GM06990 (cell line): ENCODE data around the gene EFNA1.

Experiments
- DNase-seq: peaks from one replicate; pipeline ENCODE4 v3.0.0-alpha.2; 2011; ENCODE audit not compliant: insufficient read length; ENCODE audit errors: extremely low read depth
- H3K27me3 ChIP-seq: replicated peaks from 2 replicates; pipeline ENCODE4 v1.6.0; 2011; ENCODE audit warnings: low read length; ENCODE audit not compliant: control insufficient read depth, insufficient read depth
- H3K36me3 ChIP-seq: 2 replicates; pipeline ENCODE4 v1.5.1; 2011; ENCODE audit warnings: low read length; ENCODE audit not compliant: control insufficient read depth, insufficient read depth
- H3K4me3 ChIP-seq: replicated peaks from 2 replicates; pipeline ENCODE4 v1.5.1; 2011; ENCODE audit warnings: low read depth, mild to moderate bottlenecking, control low read depth, low read length
- CTCF ChIP-seq: IDR thresholded peaks from 2 replicates; pipeline ENCODE4 v1.5.1; 2011; ENCODE audit warnings: low read length, control low read depth, mild to moderate bottlenecking, inconsistent platforms; ENCODE audit not compliant: insufficient read depth, poor library complexity, severe bottlenecking

Gene EFNA1

GRCh38 chr1:155120253-155120652, 7.4 kb upstream of the EFNA1 start:
- DNase-seq: no peak
- Histone ChIP-seq H3K4me3 (no peak overlapping the region), H3K36me3 (no peaks in the 10 kb centered on the region), H3K27me3 (no peaks in the 10 kb centered on the region; the same call in 1 of the 2 replicates)
- TF ChIP-seq CTCF: no peak

- no peak for TF ChIP-seq CTCF
- Histone ChIP-seq H3K4me3 (no peak overlapping the region), H3K27me3 (no peaks in the 10 kb centered on the region; the same call in 1 of the 2 replicates), H3K36me3 (no peaks in the 10 kb centered on the region)
- DNase-seq: no peak
These were observed 6.4 kb upstream of the EFNA1 start for GRCh38 chr1:155121249-155121648.

- Histone ChIP-seq H3K36me3 (no peaks in the 10 kb centered on the region), H3K4me3 (no peak overlapping the region), H3K27me3 (no peaks in the 10 kb centered on the region; the same call in 1 of the 2 replicates)
- DNase-seq: no peak
- TF ChIP-seq CTCF: no peak
These were observed 5.4 kb upstream of the EFNA1 start for GRCh38 chr1:155122308-155122707.

DNA sequence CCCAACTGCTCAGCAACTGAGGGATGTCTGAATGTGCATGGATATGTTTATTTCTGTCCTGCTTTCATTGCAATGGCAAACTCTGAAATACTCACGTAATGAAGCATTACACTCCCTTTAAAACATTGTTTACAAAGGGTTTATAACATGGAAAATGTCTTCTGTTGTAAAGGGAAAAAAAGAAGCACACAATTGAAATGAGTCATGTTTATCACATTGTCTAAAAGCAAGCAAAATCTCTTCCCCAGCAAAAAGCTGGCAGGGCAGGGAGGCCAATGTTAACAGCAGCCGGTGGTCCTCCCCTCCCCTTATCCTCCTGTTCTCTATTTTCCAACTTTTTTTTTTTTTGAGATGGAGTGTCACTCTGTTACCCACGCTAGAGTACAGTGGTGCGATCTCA, 3.9 kb upstream of the EFNA1 start:
- H3K36me3 ChIP-seq: no peaks in the 10 kb centered on the region
- no peak for DNase-seq
- no peaks in the 10 kb centered on the region; the same call in 1 of the 2 replicates for H3K27me3 ChIP-seq
- H3K4me3 ChIP-seq: no peak overlapping the region
- TF ChIP-seq CTCF: no peak

GRCh38 chr1:155124503-155125463, 2.9 kb upstream of the EFNA1 start:
- TF ChIP-seq CTCF: no peak
- no peak for DNase-seq
- Histone ChIP-seq H3K27me3 (no peaks in the 10 kb centered on the region; the same call in 1 of the 2 replicates), H3K4me3 (no peak overlapping the region), H3K36me3 (no peaks in the 10 kb centered on the region)
